IPS-18a (cell line): ENCODE data around the gene STX16.

Experiments used
- H3K27ac ChIP-seq: one replicate; pipeline ENCODE4 v1.5.1; 2013; ENCODE audit warnings: low read length
- H3K27me3 ChIP-seq: one replicate; pipeline ENCODE4 v1.6.1; 2013; ENCODE audit warnings: mild to moderate bottlenecking, low read length; ENCODE audit not compliant: control insufficient read depth, insufficient read depth
- H3K36me3 ChIP-seq: one replicate; pipeline ENCODE4 v1.6.1; 2013; ENCODE audit warnings: low read depth, low read length; ENCODE audit not compliant: control insufficient read depth
- H3K4me1 ChIP-seq: one replicate; pipeline ENCODE4 v1.6.1; 2013; ENCODE audit warnings: low read depth, low read length; ENCODE audit not compliant: control insufficient read depth
- H3K4me3 ChIP-seq: one replicate; pipeline ENCODE4 v1.5.1; 2013; ENCODE audit warnings: low read length
- H3K9ac ChIP-seq: one replicate; pipeline ENCODE4 v1.6.1; 2013; ENCODE audit warnings: mild to moderate bottlenecking, low read length, moderate library complexity
- H3K9me3 ChIP-seq: one replicate; pipeline ENCODE4 v1.6.1; 2013; ENCODE audit warnings: low read depth, low read length; ENCODE audit not compliant: control insufficient read depth

STX16 gene

GRCh38 chr20:58633161-58634053 lies 17.7 kb upstream of the STX16 start:
- Histone ChIP-seq H3K9me3 (no peaks in the 10 kb centered on the region), H3K27me3 (no peaks in the 10 kb centered on the region), H3K4me1 (peaks cover 7% of the 10 kb centered on the region), H3K36me3 (no peaks in the 10 kb centered on the region), H3K9ac (no peak overlapping the region), H3K4me3 (no peak overlapping the region), H3K27ac (no peak overlapping the region)

GRCh38 chr20:58634059-58634458 lies 17.0 kb upstream of the STX16 start:
- Histone ChIP-seq H3K27me3 (no peaks in the 10 kb centered on the region), H3K4me1 (peaks cover 7% of the 10 kb centered on the region), H3K9ac (no peak overlapping the region), H3K9me3 (no peaks in the 10 kb centered on the region), H3K4me3 (no peak overlapping the region), H3K36me3 (no peaks in the 10 kb centered on the region), H3K27ac (no peak overlapping the region)

GRCh38 chr20:58634521-58635278 lies 16.4 kb upstream of the STX16 start:
- H3K36me3 ChIP-seq, result no peaks in the 10 kb centered on the region
- H3K4me1 ChIP-seq, result peaks cover 7% of the 10 kb centered on the region
- H3K27me3 ChIP-seq, result no peaks in the 10 kb centered on the region
- no peak overlapping the region for H3K27ac ChIP-seq
- H3K9me3 ChIP-seq, result no peaks in the 10 kb centered on the region
- no peak overlapping the region for H3K9ac ChIP-seq
- H3K4me3 ChIP-seq, result no peak overlapping the region

GRCh38 chr20:58635279-58635665 lies 15.8 kb upstream of the STX16 start:
- no peaks in the 10 kb centered on the region for H3K27me3 ChIP-seq
- peaks cover 7% of the 10 kb centered on the region for H3K4me1 ChIP-seq
- H3K9me3 ChIP-seq, result no peaks in the 10 kb centered on the region
- no peak overlapping the region for H3K27ac ChIP-seq
- no peak overlapping the region for H3K9ac ChIP-seq
- no peak overlapping the region for H3K4me3 ChIP-seq
- no peaks in the 10 kb centered on the region for H3K36me3 ChIP-seq

GRCh38 chr20:58636396-58636982 lies 14.6 kb upstream of the STX16 start:
- Histone ChIP-seq H3K4me1 (peaks cover 7% of the 10 kb centered on the region), H3K27ac (no peak overlapping the region), H3K9ac (no peak overlapping the region), H3K27me3 (no peaks in the 10 kb centered on the region), H3K9me3 (no peaks in the 10 kb centered on the region), H3K36me3 (no peaks in the 10 kb centered on the region), H3K4me3 (no peak overlapping the region)

GRCh38 chr20:58636983-58637421 lies 14.1 kb upstream of the STX16 start:
- Histone ChIP-seq H3K27me3 (no peaks in the 10 kb centered on the region), H3K36me3 (no peaks in the 10 kb centered on the region), H3K4me3 (no peak overlapping the region), H3K27ac (no peak overlapping the region), H3K9me3 (no peaks in the 10 kb centered on the region), H3K9ac (no peak overlapping the region), H3K4me1 (peaks cover 7% of the 10 kb centered on the region)

- Histone ChIP-seq H3K27me3 (no peaks in the 10 kb centered on the region), H3K4me3 (no peak overlapping the region), H3K9ac (no peak overlapping the region), H3K9me3 (no peaks in the 10 kb centered on the region), H3K36me3 (no peaks in the 10 kb centered on the region), H3K4me1 (peaks cover 7% of the 10 kb centered on the region), H3K27ac (no peak overlapping the region)
Observed at GRCh38 chr20:58637466-58638213, 13.4 kb upstream of the STX16 start.

GRCh38 chr20:58638467-58639181 lies 12.5 kb upstream of the STX16 start:
- Histone ChIP-seq H3K9me3 (no peaks in the 10 kb centered on the region), H3K9ac (no peak overlapping the region), H3K4me1 (peaks cover 7% of the 10 kb centered on the region), H3K4me3 (no peak overlapping the region), H3K36me3 (no peaks in the 10 kb centered on the region), H3K27ac (no peak overlapping the region), H3K27me3 (no peaks in the 10 kb centered on the region)

GRCh38 chr20:58639182-58640146 lies 11.6 kb upstream of the STX16 start:
- no peak overlapping the region for H3K4me3 ChIP-seq
- no peak overlapping the region for H3K9ac ChIP-seq
- no peaks in the 10 kb centered on the region for H3K27me3 ChIP-seq
- H3K4me1 ChIP-seq, result peaks cover 7% of the 10 kb centered on the region
- no peaks in the 10 kb centered on the region for H3K36me3 ChIP-seq
- no peak overlapping the region for H3K27ac ChIP-seq
- H3K9me3 ChIP-seq, result no peaks in the 10 kb centered on the region

GRCh38 chr20:58640446-58640845 lies 10.6 kb upstream of the STX16 start:
- Histone ChIP-seq H3K27ac (no peak overlapping the region), H3K36me3 (no peaks in the 10 kb centered on the region), H3K27me3 (no peaks in the 10 kb centered on the region), H3K9me3 (no peaks in the 10 kb centered on the region), H3K9ac (no peak overlapping the region), H3K4me3 (no peak overlapping the region), H3K4me1 (peaks cover 7% of the 10 kb centered on the region)
